CD4-positive, alpha-beta T cell treated with Interleukin-12 subunit alpha and Interleukin-12 subunit beta, for 1 hour (primary cell): Measurements from ENCODE around the gene GPATCH3.
A peak's percentile ranks its signal among the peaks of the same experiment; 100 is the strongest.
"Not testable (repeated sequence)": the region's sequence is repeated elsewhere in the genome, so short reads cannot be mapped to it uniquely, and the experiment has no call there.

Experiments used
- DNase-seq: peaks from one replicate; pipeline ENCODE4 v3.0.0-alpha.2; 2020

Gene GPATCH3

GRCh38 chr1:26911399-26912146 is 11.3 kb upstream of the GPATCH3 start:
- no peak for DNase-seq

DNA sequence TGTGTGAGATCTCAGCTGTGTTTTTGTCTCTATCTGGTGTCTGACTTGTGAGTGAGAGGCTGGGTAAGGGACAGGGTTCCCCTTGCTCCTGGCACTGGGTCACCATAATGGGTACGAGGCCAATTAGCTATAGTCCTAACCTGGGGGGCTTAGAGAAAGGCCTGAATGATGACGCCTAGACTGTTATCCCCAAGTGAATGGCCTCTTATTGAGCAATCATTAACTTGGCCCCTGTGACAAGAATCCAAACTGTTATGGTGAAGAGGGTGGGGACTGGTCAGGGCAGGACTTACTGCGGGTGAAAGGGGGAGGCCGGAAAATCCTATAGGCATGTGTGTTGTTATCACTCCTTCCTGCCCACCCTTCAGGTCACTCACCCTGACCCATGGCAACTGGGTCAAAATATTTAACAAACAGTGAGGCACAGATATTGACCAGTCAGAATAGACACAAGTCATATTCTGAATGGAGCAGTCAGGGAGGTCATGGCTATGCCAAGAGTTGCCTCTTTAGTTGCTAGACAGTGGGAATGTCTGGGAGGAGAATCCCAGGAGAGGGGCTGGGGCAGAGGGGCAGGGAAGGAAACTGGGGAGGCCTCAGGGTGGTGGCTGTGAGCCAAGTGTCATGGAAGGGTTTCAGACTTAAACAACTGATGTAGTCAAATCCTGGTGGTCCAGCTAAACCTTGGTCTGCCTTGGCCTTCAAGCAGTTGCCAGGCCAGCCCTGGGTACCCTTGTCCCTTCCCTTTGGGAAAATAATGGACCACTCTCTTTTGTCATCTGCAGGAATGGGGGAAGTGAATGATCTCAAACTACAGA is 10.3 kb upstream of the GPATCH3 start:
- no peak for DNase-seq

GRCh38 chr1:26909951-26910342 is 9.7 kb upstream of the GPATCH3 start:
- no peak for DNase-seq

GRCh38 chr1:26907071-26907917 is 7.0 kb upstream of the GPATCH3 start:
- DNase-seq: no peak

DNA sequence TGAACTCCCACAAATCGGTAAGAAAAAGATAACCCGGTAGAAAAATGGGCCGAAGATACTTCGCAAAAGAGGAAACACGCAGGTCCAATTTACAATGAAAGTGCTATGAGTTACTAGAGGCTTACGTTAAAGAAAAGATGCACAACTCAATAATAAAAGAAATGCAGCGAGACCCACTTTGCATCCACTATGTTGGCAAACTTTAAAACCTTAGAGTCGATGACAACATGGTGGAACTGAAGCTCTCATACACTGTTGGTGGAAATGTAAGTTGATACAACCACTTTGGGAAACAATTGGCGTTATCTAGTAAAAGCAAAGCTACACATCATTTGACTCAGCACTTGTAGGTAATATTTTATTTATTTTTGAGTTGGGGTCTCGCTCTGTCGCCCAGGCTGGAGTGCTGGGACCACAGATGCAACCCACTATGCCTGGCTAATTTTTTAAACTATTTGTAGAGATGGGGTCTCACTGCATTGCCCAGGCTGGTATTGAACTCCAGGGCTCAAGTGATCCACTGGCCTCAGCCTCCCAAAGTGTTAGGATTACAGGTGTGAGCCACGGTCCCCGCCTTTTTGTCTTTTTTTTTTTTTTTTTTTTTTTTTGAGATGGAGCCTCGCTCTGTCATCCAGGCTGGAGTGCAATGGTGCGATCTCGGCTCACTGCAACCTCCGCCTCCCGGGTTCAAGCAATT is 696 bp upstream of the GPATCH3 start:
- no peak for DNase-seq

GRCh38 chr1:26897351-26897750 is 2.9 kb downstream of the GPATCH3 start:
- no peak for DNase-seq

DNA sequence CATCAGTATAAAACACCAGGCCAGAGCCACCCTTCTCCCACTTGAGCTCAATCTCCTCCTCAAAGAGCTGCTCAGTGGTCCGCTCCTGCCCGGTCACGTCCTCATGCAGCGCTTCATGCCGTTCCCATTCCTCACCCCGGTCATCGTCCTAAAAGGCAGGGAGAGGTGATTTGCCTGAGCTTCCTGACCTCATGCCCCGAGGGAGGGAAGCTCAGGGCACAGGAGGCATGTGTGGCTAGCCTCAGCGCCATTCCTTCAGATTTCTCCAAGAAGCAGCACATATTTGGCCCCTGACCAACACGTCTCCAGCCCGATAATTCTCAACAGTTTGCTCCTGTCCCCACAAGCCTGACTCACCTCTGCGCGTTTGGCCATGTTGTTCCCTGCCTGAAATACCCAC is 6.0 kb downstream of the GPATCH3 start:
- DNase-seq: no peak

GRCh38 chr1:26890467-26890796 is 9.8 kb downstream of the GPATCH3 start:
- no peak for DNase-seq

DNA sequence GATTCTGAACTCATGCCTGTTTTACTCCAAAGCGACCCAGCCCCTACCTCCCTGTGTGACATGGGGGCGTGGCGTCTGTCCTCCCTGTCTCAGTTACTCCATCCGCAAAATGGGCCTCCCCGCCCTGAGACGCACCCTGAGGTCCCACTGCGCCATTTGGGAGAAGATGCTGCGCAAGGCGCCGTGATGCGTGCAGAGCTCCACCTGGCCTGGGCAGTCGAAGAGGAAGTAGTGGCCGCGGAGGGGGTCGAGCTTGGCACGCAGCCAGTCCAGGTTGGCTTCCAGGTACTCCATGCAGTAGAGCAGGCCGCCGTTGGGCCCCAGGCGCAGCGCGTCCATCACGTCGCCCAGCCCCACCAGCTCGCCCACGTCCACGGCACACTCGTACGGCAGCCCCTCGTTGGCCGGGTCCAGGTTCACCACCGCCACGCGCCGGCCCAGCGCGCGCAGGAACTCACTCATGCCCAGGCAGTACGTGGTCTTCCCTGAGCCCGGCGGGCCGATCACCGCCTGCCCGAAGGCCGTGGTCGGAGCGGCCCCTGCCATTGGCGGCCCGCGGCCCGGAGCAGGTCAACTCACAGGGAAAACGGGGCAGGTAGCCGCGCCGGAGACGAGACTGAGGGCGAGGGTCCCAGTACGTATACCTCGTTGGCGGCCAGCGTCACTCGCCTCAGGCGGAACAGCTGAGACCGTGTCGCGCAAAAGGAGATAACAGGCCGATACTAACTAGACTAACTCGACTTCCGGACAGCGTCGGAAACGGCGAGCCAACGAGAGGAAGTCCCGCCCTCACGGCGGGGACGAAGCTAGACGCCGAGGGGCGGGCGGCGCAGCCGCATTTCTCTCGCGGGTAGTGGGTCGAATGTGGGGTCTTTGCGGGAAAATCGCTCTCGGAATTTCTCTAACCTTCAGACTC is 10.5 kb downstream of the GPATCH3 start, which contains the start of gene GPN2:
Gene GPN2, minus strand, starts transcription at position 733 of the 916 bp plus-strand sequence. Its CDS starts 187 bp downstream, at position 546.
- DNase-seq: peak; percentile 82

GRCh38 chr1:26888231-26888630 is 12.0 kb downstream of the GPATCH3 start:
- DNase-seq: no peak

- DNase-seq: peak; percentile 29
These were observed 13.1 kb downstream of the GPATCH3 start for GRCh38 chr1:26887125-26887524.

- no peak for DNase-seq
These were observed 17.4 kb downstream of the GPATCH3 start for GRCh38 chr1:26882696-26883463.

- DNase-seq: not testable (repeated sequence)
These were observed 18.7 kb downstream of the GPATCH3 start for GRCh38 chr1:26881611-26882010.

- no peak for DNase-seq
These were observed 20.5 kb downstream of the GPATCH3 start for GRCh38 chr1:26879793-26880192.

GRCh38 chr1:26877326-26877725 is 22.9 kb downstream of the GPATCH3 start:
- no peak for DNase-seq

GRCh38 chr1:26874896-26875295 is 25.4 kb downstream of the GPATCH3 start:
- DNase-seq: no peak

- not testable (repeated sequence) for DNase-seq
These were observed 27.2 kb downstream of the GPATCH3 start for GRCh38 chr1:26873097-26873496.

DNA sequence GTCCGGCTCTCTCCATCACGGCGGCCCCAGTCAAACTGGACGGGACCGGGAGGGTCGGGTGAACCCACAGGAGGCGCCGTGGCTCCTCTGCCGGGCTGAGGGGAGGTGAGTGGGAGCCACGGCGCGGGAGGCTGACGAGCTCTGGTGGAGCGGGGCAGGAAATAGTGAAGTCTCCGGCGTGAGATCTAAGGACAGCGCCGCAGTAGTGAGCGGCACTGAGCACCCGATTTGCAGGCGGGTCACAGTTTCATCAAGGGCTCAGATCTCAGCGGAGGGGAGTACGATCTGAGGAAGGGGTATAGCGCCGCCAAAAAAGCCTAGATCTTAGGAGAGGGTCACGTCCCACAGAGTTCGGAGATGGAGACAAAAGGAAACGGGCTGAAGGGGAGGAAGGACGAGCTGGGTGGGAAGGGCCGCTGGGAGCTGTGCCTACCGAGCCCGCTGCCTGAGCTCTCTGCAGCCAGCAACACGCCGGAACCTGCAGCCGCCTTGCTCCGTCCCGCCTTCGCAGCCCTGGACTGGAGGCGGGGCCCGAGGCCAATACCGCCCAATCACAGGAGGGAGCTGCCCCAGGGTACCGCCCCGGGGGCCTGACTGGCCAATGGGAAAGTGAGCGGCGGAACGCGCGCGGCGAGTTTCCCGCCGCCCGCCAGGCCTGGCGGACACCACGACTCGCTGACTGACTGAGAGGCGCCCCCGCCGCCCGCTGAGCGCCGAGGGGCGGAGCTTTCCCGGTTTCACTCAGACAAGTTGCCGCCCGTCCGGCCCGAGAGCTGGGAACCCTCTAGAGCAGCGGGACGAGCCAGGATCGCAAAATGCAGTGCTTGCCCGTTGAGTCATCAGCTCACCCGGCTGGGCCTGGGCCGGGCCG is 35.4 kb downstream of the GPATCH3 start:
- DNase-seq: peak; percentile 96

- no peak for DNase-seq
These were observed 36.6 kb downstream of the GPATCH3 start for GRCh38 chr1:26863685-26864077.
